Hippocampal formation (tissue), 2 donors: ENCODE data around the gene RABIF.
A peak's percentile ranks its signal among the peaks of the same experiment; 100 is the strongest.

Experiments
- DNase-seq, 2 donors: peaks; one replicate each; lab custom pipeline; 2025; lab: John Stamatoyannopoulos, UW

The RABIF gene

GRCh38 chr1:202873026-202873425 is 15.9 kb downstream of the RABIF start:
- no peak for DNase-seq

GRCh38 chr1:202871367-202871766 is 17.6 kb downstream of the RABIF start:
- DNase-seq = no peak

GRCh38 chr1:202862679-202863560 is 26.0 kb downstream of the RABIF start:
- no peak for DNase-seq

GRCh38 chr1:202861420-202862132 is 27.4 kb downstream of the RABIF start:
- DNase-seq = peak; percentile 88 to 92

- no peak for DNase-seq
These were observed 28.1 kb downstream of the RABIF start for GRCh38 chr1:202860744-202861419.

GRCh38 chr1:202858789-202859414 is 30.0 kb downstream of the RABIF start:
- no peak for DNase-seq

- DNase-seq = no peak
These were observed 30.6 kb downstream of the RABIF start for GRCh38 chr1:202858331-202858730.

- no peak for DNase-seq
These were observed 31.8 kb downstream of the RABIF start for GRCh38 chr1:202857136-202857610.

GRCh38 chr1:202856014-202856413 is 32.9 kb downstream of the RABIF start:
- DNase-seq = no peak

- DNase-seq = no peak
These were observed 34.2 kb downstream of the RABIF start for GRCh38 chr1:202854787-202855186.

- no peak for DNase-seq
These were observed 36.6 kb downstream of the RABIF start for GRCh38 chr1:202852163-202852904.

- no peak for DNase-seq
These were observed 38.2 kb downstream of the RABIF start for GRCh38 chr1:202850593-202851362.

GRCh38 chr1:202848191-202848542 is 40.8 kb downstream of the RABIF start:
- no peak for DNase-seq

GRCh38 chr1:202844935-202845334 is 44.0 kb downstream of the RABIF start:
- no peak for DNase-seq

GRCh38 chr1:202844259-202844658 is 44.7 kb downstream of the RABIF start:
- DNase-seq = no peak

- peak in 1 of 2 donors; percentile 19 for DNase-seq
These were observed 45.9 kb downstream of the RABIF start for GRCh38 chr1:202843081-202843480.

- no peak for DNase-seq
These were observed 51.1 kb downstream of the RABIF start for GRCh38 chr1:202837746-202838262.

GRCh38 chr1:202836623-202837403 is 52.1 kb downstream of the RABIF start:
- no peak for DNase-seq

GRCh38 chr1:202835548-202836072 is 53.3 kb downstream of the RABIF start:
- DNase-seq = no peak
